ENCODE data around the gene E2F2. TPM values are rescaled to one million over a fixed set of nuclear protein-coding genes. Genes with fewer than 3 reads are reported as not detected.

The E2F2 gene
- total and polyA plus RNA-seq, 2 of the 13 experiments (the other 11 are each of a cell fraction or from before 2014, with no cell fraction given), result 0.65 to 6.6 TPM

GRCh38 chr1:23459338-23459757, 71.7 kb downstream of the E2F2 start (continued):
- TF ChIP-seq AFF4 (CRISPR knock-in tag; IDR thresholded peaks at IDR 0.05), result no peak
- TF ChIP-seq CBX5 (CRISPR knock-in tag; IDR thresholded peaks at IDR 0.05; ENCODE audit: borderline replicate concordance), result no peak
- no peak for TF ChIP-seq ZNF800 (CRISPR knock-in tag; IDR thresholded peaks at IDR 0.05)
- TF ChIP-seq THYN1 (CRISPR knock-in tag; IDR thresholded peaks at IDR 0.05; ENCODE audit: borderline replicate concordance, low read depth), result no peak
- TF ChIP-seq MTA3 (CRISPR knock-in tag; IDR thresholded peaks at IDR 0.05), result no peak
- peak; percentile 60 to 63 for TF ChIP-seq POLR2A (IDR thresholded peaks at IDR 0.05; ENCODE audit: insufficient read depth in 1 of 2, low read depth in 2 of 2, low read length in 2 of 2)
- TF ChIP-seq PTBP1 (IDR thresholded peaks at IDR 0.05; ENCODE audit: low read depth, low read length, poor library complexity, severe bottlenecking), result no peak
- no peak for TF ChIP-seq ZNF326 (CRISPR knock-in tag; IDR thresholded peaks at IDR 0.05; ENCODE audit: borderline replicate concordance)
- TF ChIP-seq SP2 (CRISPR knock-in tag; IDR thresholded peaks at IDR 0.05), result no peak
- no peak for TF ChIP-seq ZFAT (CRISPR knock-in tag; conservative IDR thresholded peaks at IDR 0.05)
- TF ChIP-seq ZNF484 (CRISPR knock-in tag; IDR thresholded peaks at IDR 0.05; ENCODE audit: borderline replicate concordance, low read depth), result no peak
- TF ChIP-seq NCOA2 (CRISPR knock-in tag; IDR thresholded peaks at IDR 0.05), result 0 out of 2 replicates have a peak, but pooled peaks have one; percentile 5
- peak; percentile 79 for TF ChIP-seq USF2 (IDR thresholded peaks at IDR 0.05; ENCODE audit: low read depth, low read length)
- peak; percentile 85; the same call in 1 of the 2 replicates for TF ChIP-seq USF2 (CRISPR knock-in tag; IDR thresholded peaks at IDR 0.05; ENCODE audit: borderline replicate concordance)
- peak; percentile 22; the same call in 1 of the 2 replicates for TF ChIP-seq GATAD2A (CRISPR knock-in tag; IDR thresholded peaks at IDR 0.05)
- TF ChIP-seq HNF1B (CRISPR knock-in tag; IDR thresholded peaks at IDR 0.05), result 0 out of 2 replicates have a peak, but pooled peaks have one; percentile 63
- no peak for TF ChIP-seq ZSCAN12 (CRISPR knock-in tag; IDR thresholded peaks at IDR 0.05)
- TF ChIP-seq CENPT (CRISPR knock-in tag; IDR thresholded peaks at IDR 0.05; ENCODE audit: low read depth), result no peak
- TF ChIP-seq TGIF2 (CRISPR knock-in tag; IDR thresholded peaks at IDR 0.05), result peak; percentile 56; the same call in 1 of the 2 replicates
- no peak for TF ChIP-seq ZNF556 (CRISPR knock-in tag; IDR thresholded peaks at IDR 0.05; ENCODE audit: borderline replicate concordance)
- TF ChIP-seq SP1 (IDR thresholded peaks at IDR 0.05), result no peak
- TF ChIP-seq SP1 (CRISPR knock-in tag; IDR thresholded peaks at IDR 0.05), result no peak
- no peak for TF ChIP-seq FOXM1 (CRISPR knock-in tag; IDR thresholded peaks at IDR 0.05)
- TF ChIP-seq MED13 (CRISPR knock-in tag; IDR thresholded peaks at IDR 0.05), result no peak

All from HepG2 (cell line).